Subcutaneous abdominal adipose tissue (tissue), 5 donors: ENCODE data around the gene MX1.
"Not testable (repeated sequence)": the region's sequence is repeated elsewhere in the genome, so short reads cannot be mapped to it uniquely, and the experiment has no call there.

ENCODE experiments used
- H3K27ac ChIP-seq: one replicate; pipeline ENCODE4 v1.7.0; 2013; ENCODE audit warnings: low read depth, mild to moderate bottlenecking, inconsistent platforms, low read length, moderate library complexity
- H3K27me3 ChIP-seq, 5 donors: one replicate each; pipeline ENCODE4 v1.7.0; 2013; ENCODE audit warnings: low read length in 5 of 5, inconsistent platforms in 1 of 5; ENCODE audit not compliant: control insufficient read depth in 5 of 5, insufficient read depth in 4 of 5
- H3K36me3 ChIP-seq, 5 donors: one replicate each; pipeline ENCODE4 v1.7.0; 2013; ENCODE audit warnings: low read length in 5 of 5; ENCODE audit not compliant: control insufficient read depth in 5 of 5, insufficient read depth in 5 of 5
- H3K4me1 ChIP-seq, 5 donors: one replicate each; pipeline ENCODE4 v1.7.0; 2013; ENCODE audit warnings: low read length in 5 of 5, mild to moderate bottlenecking in 3 of 5, moderate library complexity in 1 of 5; ENCODE audit not compliant: control insufficient read depth in 5 of 5, insufficient read depth in 5 of 5
- H3K4me3 ChIP-seq, 5 donors: one replicate each; pipeline ENCODE4 v1.7.0; 2013; ENCODE audit warnings: low read length in 5 of 5, low read depth in 1 of 5
- H3K9ac ChIP-seq, 5 donors: one replicate each; pipeline ENCODE4 v1.7.0; 2013; ENCODE audit warnings: low read length in 5 of 5, mild to moderate bottlenecking in 4 of 5, moderate library complexity in 3 of 5
- H3K9me3 ChIP-seq, 5 donors: one replicate each; pipeline ENCODE4 v1.7.0; 2013; ENCODE audit warnings: low read length in 5 of 5; ENCODE audit not compliant: control insufficient read depth in 5 of 5
- donor health status: healthy.
- donor health status: healthy.
- donor health status: healthy.
- donor health status: healthy.
- donor health status: healthy.

Gene MX1

DNA sequence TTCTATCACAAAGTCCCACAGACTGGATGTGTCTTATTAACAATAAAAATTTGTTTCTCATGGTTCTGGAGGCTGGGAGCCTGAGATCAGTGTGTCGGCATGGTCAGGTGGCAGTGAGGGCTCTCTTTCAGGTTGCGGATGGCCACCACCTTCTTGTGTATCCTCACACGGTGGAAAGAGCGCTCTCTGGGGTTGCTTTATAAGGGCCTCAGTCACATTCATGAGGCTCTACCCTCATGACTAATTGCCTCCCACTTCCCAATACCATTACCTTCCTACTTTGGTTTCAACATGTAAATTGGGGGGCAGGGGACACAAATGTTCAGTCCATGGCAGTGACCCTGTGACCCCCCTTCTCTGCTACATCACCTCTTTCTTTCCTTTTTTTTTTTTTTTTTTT, 20.7 kb upstream of the MX1 start:
- H3K36me3 ChIP-seq: peaks cover 0 to 67% (median 55%) of the 10 kb centered on the region in 5 donors
- H3K4me1 ChIP-seq: peaks cover 0 to under 1% (median 0%) of the 10 kb centered on the region in 5 donors
- no peaks in the 10 kb centered on the region for H3K9me3 ChIP-seq
- no peaks in the 10 kb centered on the region for H3K27me3 ChIP-seq
- H3K9ac ChIP-seq: no peak overlapping the region
- no peak overlapping the region for H3K27ac ChIP-seq
- H3K4me3 ChIP-seq: no peak overlapping the region

DNA sequence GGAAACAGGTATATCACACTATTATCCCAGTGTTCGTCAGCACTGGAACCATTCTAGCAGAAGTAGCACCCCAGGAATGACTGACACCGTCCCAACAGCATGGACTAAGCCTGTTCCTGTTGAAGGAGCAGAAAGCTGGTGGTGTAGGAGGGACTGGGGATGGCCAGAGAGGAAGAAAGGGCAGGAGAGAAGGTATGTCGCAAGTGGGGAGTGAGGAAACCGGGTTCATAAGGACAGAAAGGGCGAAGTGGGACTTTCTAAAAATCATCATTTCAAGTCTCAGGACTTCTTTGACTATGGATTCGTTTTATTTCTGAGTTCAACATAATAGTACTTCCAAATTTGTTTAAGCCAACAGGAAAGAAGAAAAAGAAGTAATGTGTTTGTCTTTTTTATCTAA, 19.7 kb upstream of the MX1 start:
- no peak overlapping the region for H3K4me3 ChIP-seq
- H3K9ac ChIP-seq: no peak overlapping the region
- H3K27ac ChIP-seq: no peak overlapping the region
- H3K9me3 ChIP-seq: no peaks in the 10 kb centered on the region
- peaks cover 0 to 10% (median 7%) of the 10 kb centered on the region in 5 donors for H3K4me1 ChIP-seq
- H3K36me3 ChIP-seq: peaks cover 0 to 62% (median 53%) of the 10 kb centered on the region in 5 donors
- H3K27me3 ChIP-seq: no peaks in the 10 kb centered on the region

DNA sequence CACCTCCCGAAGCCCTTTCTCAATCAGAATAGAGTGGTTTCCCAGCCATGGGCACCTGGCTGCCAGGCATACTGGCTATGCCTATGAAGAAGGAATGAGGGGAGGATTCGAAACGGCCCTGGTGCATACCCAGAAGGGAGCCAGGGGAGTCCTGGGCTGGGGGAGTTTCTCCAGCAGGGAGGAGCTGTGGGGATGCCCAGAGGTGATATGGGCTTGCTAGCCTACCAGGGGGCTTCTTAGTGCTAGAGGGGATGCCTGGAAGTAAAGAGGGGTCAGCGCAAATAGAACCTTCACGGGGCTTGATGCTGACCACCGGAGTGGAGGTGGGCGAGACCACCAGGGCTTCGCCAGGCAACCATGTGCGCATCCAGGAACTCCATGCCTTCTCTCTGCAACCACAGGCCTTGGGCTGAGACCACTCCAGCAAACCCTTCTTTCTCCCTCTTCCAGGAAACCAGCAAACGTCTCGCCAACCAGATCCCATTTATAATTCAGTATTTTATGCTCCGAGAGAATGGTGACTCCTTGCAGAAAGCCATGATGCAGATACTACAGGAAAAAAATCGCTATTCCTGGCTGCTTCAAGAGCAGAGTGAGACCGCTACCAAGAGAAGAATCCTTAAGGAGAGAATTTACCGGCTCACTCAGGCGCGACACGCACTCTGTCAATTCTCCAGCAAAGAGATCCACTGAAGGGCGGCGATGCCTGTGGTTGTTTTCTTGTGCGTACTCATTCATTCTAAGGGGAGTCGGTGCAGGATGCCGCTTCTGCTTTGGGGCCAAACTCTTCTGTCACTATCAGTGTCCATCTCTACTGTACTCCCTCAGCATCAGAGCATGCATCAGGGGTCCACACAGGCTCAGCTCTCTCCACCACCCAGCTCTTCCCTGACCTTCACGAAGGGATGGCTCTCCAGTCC, 18.2 kb upstream of the MX1 start:
- H3K27ac ChIP-seq: no peak overlapping the region
- H3K36me3 ChIP-seq: peaks cover 0 to 52% (median 42%) of the 10 kb centered on the region in 5 donors
- H3K9ac ChIP-seq: no peak overlapping the region
- no peak overlapping the region for H3K4me3 ChIP-seq
- no peaks in the 10 kb centered on the region for H3K9me3 ChIP-seq
- H3K27me3 ChIP-seq: no peaks in the 10 kb centered on the region
- peaks cover 0 to 17% (median 12%) of the 10 kb centered on the region in 5 donors for H3K4me1 ChIP-seq

GRCh38 chr21:41410361-41410760, 15.7 kb upstream of the MX1 start:
- Histone ChIP-seq H3K9me3 (no peaks in the 10 kb centered on the region), H3K27ac (no peak overlapping the region), H3K4me3 (no peak overlapping the region), H3K9ac (no peak overlapping the region), H3K4me1 (peaks cover 0 to 17% (median 12%) of the 10 kb centered on the region in 5 donors), H3K27me3 (no peaks in the 10 kb centered on the region), H3K36me3 (peaks cover 0 to 33% (median 24%) of the 10 kb centered on the region in 5 donors)

GRCh38 chr21:41410767-41411448, 15.1 kb upstream of the MX1 start:
- peaks cover 0 to 17% (median 12%) of the 10 kb centered on the region in 5 donors for H3K4me1 ChIP-seq
- no peaks in the 10 kb centered on the region for H3K9me3 ChIP-seq
- no peaks in the 10 kb centered on the region for H3K27me3 ChIP-seq
- H3K27ac ChIP-seq: peak overlapping the region; percentile 28
- H3K4me3 ChIP-seq: peak overlapping the region in 2 of 5 donors; percentile 9 to 16
- H3K9ac ChIP-seq: no peak overlapping the region
- H3K36me3 ChIP-seq: peaks cover 0 to 31% (median 24%) of the 10 kb centered on the region in 5 donors

DNA sequence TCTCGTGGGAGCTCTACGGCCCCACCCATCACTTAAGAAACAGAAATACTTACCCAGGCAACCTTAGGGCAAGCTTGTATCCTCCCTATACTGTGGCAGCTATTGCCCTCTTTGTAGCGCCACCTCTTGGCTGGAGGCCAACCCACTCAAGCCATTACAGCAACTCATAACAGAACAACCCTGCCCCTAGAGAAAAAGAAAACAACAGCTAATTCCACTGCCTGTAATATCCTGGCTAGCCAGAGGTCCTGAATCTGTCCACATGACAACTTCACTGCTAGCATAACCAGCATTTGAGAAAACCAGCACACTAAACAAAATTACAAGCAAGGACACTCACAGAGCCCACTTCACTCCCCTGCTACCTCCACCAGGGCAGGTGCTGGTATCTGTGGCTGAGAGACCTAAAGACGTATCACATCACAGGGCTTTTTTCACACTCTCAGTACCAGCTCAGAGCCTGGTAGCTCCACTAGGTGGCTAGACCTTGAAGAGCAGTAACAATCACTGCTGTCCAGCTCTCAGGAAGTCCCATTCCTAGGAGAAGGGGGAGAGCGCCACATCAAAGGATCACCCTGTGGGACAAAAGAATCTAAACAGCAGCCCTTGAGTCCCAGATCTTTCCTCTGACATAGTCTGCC, 14.5 kb upstream of the MX1 start:
- Histone ChIP-seq H3K9me3 (no peaks in the 10 kb centered on the region), H3K36me3 (peaks cover 0 to 26% (median 19%) of the 10 kb centered on the region in 5 donors), H3K4me1 (peaks cover 0 to 17% (median 12%) of the 10 kb centered on the region in 5 donors), H3K27me3 (no peaks in the 10 kb centered on the region), H3K4me3 (peak overlapping the region in 1 of 5 donors; percentile 9), H3K27ac (peak overlapping the region; percentile 28), H3K9ac (no peak overlapping the region)

- not testable (repeated sequence) for H3K27me3 ChIP-seq, H3K27ac ChIP-seq, H3K4me3 ChIP-seq, H3K36me3 ChIP-seq, H3K9me3 ChIP-seq, H3K9ac ChIP-seq
- peaks cover 3 to 13% (median 10%) of the 10 kb centered on the region in 5 donors for H3K4me1 ChIP-seq
Observed at GRCh38 chr21:41417505-41417904, 8.5 kb upstream of the MX1 start.

GRCh38 chr21:41418393-41418792, 7.6 kb upstream of the MX1 start:
- no peaks in the 10 kb centered on the region for H3K36me3 ChIP-seq
- no peak overlapping the region for H3K4me3 ChIP-seq
- no peak overlapping the region for H3K9ac ChIP-seq
- H3K27ac ChIP-seq: no peak overlapping the region
- no peaks in the 10 kb centered on the region for H3K27me3 ChIP-seq
- peaks cover 3 to 13% (median 10%) of the 10 kb centered on the region in 5 donors for H3K4me1 ChIP-seq
- no peaks in the 10 kb centered on the region for H3K9me3 ChIP-seq

- H3K27me3 ChIP-seq: no peaks in the 10 kb centered on the region
- no peak overlapping the region for H3K9ac ChIP-seq
- no peaks in the 10 kb centered on the region for H3K9me3 ChIP-seq
- no peak overlapping the region for H3K4me3 ChIP-seq
- H3K27ac ChIP-seq: peak overlapping the region; percentile 79
- H3K36me3 ChIP-seq: no peaks in the 10 kb centered on the region
- H3K4me1 ChIP-seq: peaks cover 3 to 13% (median 10%) of the 10 kb centered on the region in 5 donors
Observed at GRCh38 chr21:41418956-41419680, 6.9 kb upstream of the MX1 start.
